Measurements from ENCODE around the gene AMOTL2.

The AMOTL2 gene

GRCh38 chr3:134353171-134353825, 20.9 kb downstream of the AMOTL2 start:
- no peak for DNase-seq (ENCODE audit: low read depth)

GRCh38 chr3:134352031-134352671, 22.1 kb downstream of the AMOTL2 start:
- DNase-seq (ENCODE audit: low read depth): no peak

GRCh38 chr3:134351427-134351826, 22.8 kb downstream of the AMOTL2 start:
- no peak for DNase-seq (ENCODE audit: low read depth)

DNA sequence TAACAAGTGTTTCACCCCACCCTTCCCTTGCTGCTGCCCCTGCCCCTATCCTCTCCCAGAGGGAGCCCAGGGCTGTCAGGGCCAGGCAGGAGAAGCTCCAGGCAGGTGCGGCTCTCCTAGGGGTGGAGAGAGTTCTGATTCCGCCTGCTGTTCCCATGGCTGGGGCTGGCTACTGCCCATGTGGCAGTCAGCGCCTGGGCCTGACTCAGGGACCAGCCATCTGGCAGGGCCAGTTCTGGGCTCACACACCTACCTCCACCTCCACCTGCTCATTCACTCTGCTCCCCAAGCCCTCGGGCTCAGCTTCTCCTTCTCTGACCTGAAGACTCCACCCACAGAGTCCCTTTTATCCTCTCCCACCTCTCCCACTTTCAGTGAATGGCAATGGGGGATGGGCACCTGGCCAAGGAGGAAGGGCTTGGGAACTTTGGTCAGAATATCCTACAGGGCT, 23.4 kb downstream of the AMOTL2 start:
- no peak for DNase-seq (ENCODE audit: low read depth)

GRCh38 chr3:134350266-134350665, 24.0 kb downstream of the AMOTL2 start:
- DNase-seq (ENCODE audit: low read depth): no peak

- DNase-seq (ENCODE audit: low read depth): no peak
Measured at GRCh38 chr3:134348524-134348923, 25.7 kb downstream of the AMOTL2 start.

DNA sequence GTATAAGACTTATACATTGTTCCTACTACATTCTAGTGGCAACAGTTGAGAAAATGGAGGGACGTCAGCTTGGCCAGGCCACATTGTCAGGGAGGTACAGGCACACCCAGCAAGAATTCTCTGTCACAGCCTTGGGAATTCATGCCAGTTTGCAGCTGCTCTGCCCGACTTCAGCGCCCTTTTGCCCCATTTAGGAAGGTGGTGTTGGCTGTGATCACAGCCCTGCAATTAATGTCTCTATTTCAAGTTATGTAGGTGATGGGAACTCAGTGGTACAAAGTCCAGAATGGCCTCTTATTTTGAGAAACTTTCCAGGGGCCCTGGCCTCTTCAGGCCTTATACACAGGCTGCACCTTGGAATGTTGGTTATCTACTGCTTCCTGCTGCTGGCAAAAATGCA, 26.7 kb downstream of the AMOTL2 start:
- DNase-seq (ENCODE audit: low read depth): no peak

- DNase-seq (ENCODE audit: low read depth): no peak
Measured at GRCh38 chr3:134346744-134347143, 27.5 kb downstream of the AMOTL2 start.

GRCh38 chr3:134345202-134345601, 29.0 kb downstream of the AMOTL2 start:
- no peak for DNase-seq (ENCODE audit: low read depth)

- no peak for DNase-seq (ENCODE audit: low read depth)
Measured at GRCh38 chr3:134344560-134344959, 29.7 kb downstream of the AMOTL2 start.

- DNase-seq (ENCODE audit: low read depth): no peak
Measured at GRCh38 chr3:134342259-134342658, 32.0 kb downstream of the AMOTL2 start.

- DNase-seq (ENCODE audit: low read depth): no peak
Measured at GRCh38 chr3:134341389-134341788, 32.9 kb downstream of the AMOTL2 start.

- no peak for DNase-seq (ENCODE audit: low read depth)
Measured at GRCh38 chr3:134340982-134341365, 33.3 kb downstream of the AMOTL2 start.

- DNase-seq (ENCODE audit: low read depth): no peak
Measured at GRCh38 chr3:134340362-134340981, 33.8 kb downstream of the AMOTL2 start.

DNA sequence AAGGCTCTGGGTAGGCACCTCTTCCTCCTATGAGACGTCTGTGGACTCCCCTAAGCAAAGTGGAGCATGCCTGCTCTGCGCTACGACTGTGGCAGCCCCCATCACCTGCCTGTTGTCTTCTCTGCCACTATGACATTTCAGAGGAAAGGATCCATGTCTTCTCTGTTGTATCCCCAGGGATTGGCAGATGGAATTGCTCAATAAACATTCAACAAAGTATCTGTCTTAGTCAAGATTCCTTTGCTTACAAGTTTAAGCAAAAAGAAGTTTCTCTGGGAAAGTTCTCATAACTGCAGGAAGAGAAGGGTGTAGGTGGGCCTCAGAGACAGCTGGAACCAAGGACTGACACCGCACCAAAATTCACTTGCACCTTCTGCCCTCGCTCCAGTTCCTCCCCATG, 34.3 kb downstream of the AMOTL2 start:
- no peak for DNase-seq (ENCODE audit: low read depth)

DNA sequence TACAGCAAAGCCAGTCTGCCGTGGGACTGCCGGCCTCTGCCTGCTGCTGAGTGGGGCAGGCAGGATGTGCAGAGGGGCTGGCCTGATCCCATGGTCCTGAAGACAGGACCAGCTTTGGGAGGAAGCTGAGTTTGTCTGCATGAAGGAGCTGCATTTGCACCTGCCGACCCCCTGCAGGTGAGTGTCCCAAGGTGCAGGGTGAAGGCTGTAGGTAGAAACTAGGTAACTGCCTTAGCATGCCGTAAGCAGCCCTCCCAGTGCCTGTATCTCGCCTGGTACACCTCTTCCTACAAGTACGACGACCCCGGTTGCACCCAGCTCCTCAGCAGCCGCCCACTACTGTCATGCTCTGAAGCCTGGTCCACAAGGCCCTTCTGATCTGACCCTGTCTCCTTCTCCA, 34.9 kb downstream of the AMOTL2 start:
- no peak for DNase-seq (ENCODE audit: low read depth)

DNA sequence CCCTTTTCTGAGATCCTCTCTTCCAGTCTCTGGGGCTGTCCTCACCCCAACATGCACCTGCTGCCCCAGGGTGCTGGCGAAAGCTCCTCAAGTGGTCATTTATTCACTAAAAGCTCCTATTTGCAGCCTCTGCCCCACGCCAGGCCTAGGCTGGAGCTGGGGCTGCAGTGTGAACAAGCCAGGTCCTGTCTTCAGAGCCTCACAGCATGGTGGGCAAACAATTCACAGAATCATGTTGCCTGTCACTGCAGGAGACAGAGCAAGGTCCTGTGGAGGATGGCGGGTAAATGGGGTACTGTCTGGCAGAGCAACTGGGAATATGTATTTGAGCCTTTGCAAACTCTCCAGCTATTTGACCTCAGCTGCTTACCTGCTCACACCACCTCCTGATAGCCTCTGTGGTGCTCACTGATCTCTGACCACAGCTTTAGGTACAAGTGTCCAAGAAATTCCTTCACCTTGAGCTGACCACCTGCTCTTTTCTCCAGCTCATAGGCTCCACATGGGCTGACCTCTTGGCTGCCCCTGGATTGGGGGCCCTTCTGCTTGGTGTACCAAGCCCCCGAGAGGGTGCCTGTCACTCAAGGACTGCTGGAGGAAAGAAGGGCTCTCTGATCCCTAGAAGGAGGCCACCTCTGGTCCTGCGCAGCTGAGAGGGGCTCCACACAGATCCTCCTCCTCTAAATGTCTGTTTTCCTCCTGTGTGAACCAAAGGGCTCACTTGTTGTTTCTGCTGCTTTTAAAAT, 35.6 kb downstream of the AMOTL2 start:
- no peak for DNase-seq (ENCODE audit: low read depth)

DNA sequence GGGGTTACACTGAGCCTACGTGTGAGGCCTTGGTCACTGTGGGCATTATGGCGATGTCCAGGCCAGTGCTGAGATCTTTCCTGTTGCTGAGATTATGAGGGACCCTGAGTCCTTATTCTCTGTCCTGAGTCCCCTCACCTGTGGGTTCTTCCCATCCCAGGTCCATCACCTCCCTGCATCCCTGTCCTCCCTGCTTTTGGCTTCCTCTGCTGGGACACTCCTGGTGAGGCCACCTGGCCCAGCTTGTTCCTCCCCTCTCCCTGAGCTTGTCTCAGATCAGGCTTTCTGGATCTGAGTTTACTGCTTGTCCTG, 36.1 kb downstream of the AMOTL2 start:
- DNase-seq (ENCODE audit: low read depth): no peak

- no peak for DNase-seq (ENCODE audit: low read depth)
Measured at GRCh38 chr3:134337511-134338200, 36.6 kb downstream of the AMOTL2 start.

DNA sequence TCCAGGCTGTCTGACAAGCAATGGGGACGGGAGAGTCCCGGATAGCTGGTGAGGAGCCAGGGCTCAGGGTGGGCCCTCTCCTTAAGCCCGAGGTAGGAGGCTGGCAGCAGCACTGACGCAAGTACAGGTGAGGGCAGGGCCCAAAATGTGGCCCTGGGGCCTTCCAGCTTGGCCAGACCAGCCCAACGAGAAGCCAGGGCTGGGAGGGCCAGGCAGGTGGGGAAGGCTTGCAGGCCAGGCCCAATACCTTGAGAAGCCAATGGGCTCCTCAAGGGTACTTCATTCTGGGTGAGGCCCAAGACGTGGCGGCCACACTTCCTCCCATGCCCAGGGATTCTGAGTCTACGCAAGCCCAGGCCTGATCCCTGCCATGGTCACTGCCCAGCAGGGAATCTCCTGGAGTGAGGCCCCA, 37.2 kb downstream of the AMOTL2 start:
- no peak for DNase-seq (ENCODE audit: low read depth)

- DNase-seq (ENCODE audit: low read depth): no peak
Measured at GRCh38 chr3:134336587-134336986, 37.7 kb downstream of the AMOTL2 start.

GRCh38 chr3:134334901-134335280, 39.4 kb downstream of the AMOTL2 start:
- DNase-seq (ENCODE audit: low read depth): no peak

Measured in HS-5 (cell line).